ENCODE measurements around the gene BRCA2. TPM values are rescaled to one million over a fixed set of nuclear protein-coding genes. Genes with fewer than 3 reads are reported as not detected.
A peak's percentile ranks its signal among the peaks of the same experiment; 100 is the strongest.

BRCA2 gene
- total RNA-seq, 1 experiment from 2014 or later: 11.9 TPM

DNA sequence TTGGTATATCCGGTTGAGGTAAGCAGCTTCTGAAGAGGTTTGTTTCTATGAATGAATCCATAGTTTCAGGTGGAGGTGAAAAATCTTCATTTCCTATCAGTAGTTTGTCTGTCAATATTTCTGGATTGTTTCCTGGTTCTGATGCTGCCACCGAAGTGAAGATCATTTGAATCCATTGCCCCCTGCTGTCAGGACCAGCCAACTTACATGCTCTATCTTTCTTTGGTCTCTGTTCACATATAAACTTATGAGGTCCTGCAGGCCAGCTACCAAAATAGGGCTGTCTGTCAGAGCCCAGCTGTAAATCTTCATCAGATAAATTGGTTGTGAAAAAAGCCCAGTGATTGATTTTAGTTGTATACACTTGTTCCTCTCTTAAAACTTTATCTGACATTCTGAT is 127.8 kb downstream of the BRCA2 start:
- no peaks in the 10 kb centered on the region for H3K4me1 Mint-ChIP-seq (ENCODE audit: insufficient read depth, unreplicated experiment)
- peaks cover 28% of the 10 kb centered on the region for H3K36me3 Mint-ChIP-seq (ENCODE audit: insufficient read depth, unreplicated experiment)
- no peak overlapping the region for H3K4me3 Mint-ChIP-seq (ENCODE audit: unreplicated experiment)
- H3K9me3 Mint-ChIP-seq (ENCODE audit: unreplicated experiment): no peaks in the 10 kb centered on the region
- DNase-seq (ENCODE audit: unreplicated experiment): peak; percentile 36
- ChIA-PET POLR2A (no interaction called here), CTCF (no interaction called here)
- TF ChIP-seq, protein P1, sequence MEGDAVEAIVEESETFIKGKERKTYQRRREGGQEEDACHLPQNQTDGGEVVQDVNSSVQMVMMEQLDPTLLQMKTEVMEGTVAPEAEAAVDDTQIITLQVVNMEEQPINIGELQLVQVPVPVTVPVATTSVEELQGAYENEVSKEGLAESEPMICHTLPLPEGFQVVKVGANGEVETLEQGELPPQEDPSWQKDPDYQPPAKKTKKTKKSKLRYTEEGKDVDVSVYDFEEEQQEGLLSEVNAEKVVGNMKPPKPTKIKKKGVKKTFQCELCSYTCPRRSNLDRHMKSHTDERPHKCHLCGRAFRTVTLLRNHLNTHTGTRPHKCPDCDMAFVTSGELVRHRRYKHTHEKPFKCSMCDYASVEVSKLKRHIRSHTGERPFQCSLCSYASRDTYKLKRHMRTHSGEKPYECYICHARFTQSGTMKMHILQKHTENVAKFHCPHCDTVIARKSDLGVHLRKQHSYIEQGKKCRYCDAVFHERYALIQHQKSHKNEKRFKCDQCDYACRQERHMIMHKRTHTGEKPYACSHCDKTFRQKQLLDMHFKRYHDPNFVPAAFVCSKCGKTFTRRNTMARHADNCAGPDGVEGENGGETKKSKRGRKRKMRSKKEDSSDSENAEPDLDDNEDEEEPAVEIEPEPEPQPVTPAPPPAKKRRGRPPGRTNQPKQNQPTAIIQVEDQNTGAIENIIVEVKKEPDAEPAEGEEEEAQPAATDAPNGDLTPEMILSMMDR (IDR thresholded peaks at IDR 0.05; ENCODE audit: unreplicated experiment): peak; percentile 13
- H3K27ac Mint-ChIP-seq (ENCODE audit: low read depth, unreplicated experiment): no peak overlapping the region
- no peaks in the 10 kb centered on the region for H3K27me3 Mint-ChIP-seq (ENCODE audit: insufficient read depth, unreplicated experiment)
- no TSS peak for BruUV-seq (replicated peaks)
- intact Hi-C loops (cut with micrococcal nuclease): no loop called here

DNA sequence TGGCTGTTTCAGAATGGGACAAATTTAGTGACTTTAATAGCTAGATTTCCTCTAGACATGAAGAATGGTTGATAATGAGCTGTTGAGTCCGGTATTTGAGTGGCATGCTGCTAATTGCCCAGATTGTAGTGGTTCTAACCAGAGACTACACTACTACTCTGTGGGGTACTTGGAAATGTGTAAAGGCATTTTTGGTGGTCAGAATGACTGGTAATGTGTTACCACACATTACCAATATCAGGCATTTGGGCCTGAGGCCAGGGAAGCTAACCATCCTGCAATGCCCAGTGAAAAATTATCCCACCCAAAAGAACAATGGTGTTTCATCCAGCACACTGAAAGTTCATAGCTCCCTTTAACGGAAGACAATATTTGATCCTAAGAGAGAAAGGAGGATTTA is 130.2 kb downstream of the BRCA2 start:
- no peaks in the 10 kb centered on the region for H3K9me3 Mint-ChIP-seq (ENCODE audit: unreplicated experiment)
- H3K4me1 Mint-ChIP-seq (ENCODE audit: insufficient read depth, unreplicated experiment): no peaks in the 10 kb centered on the region
- H3K36me3 Mint-ChIP-seq (ENCODE audit: insufficient read depth, unreplicated experiment): peaks cover 9% of the 10 kb centered on the region
- no peak for DNase-seq (ENCODE audit: unreplicated experiment)
- TF ChIP-seq, protein P1 (IDR thresholded peaks at IDR 0.05; ENCODE audit: unreplicated experiment): no peak
- ChIA-PET CTCF (no interaction called here), POLR2A (no interaction called here)
- H3K27ac Mint-ChIP-seq (ENCODE audit: low read depth, unreplicated experiment): no peak overlapping the region
- no peak overlapping the region for H3K4me3 Mint-ChIP-seq (ENCODE audit: unreplicated experiment)
- intact Hi-C loops (cut with micrococcal nuclease): no loop called here
- no peaks in the 10 kb centered on the region for H3K27me3 Mint-ChIP-seq (ENCODE audit: insufficient read depth, unreplicated experiment)
- BruUV-seq (replicated peaks): no TSS peak

DNA sequence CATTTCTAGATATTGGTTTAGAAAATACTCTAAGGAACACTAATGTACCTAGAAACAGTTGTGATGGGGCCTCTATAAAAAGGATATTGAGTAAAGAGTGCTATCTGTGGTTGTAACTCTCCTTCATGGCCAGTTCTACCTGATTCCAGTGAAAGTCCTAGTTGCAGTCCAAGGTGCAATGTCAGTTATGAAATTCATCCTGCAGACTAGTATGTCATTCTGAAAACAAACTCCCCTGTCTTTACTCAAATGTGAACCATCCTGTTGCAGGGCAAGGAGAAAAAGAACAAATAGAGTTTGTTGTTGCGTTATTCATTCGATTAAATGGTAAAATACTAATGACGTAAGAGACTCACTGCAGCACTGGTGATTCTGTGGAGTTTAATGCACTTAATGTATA is 130.9 kb downstream of the BRCA2 start:
- no peak for DNase-seq (ENCODE audit: unreplicated experiment)
- no peak overlapping the region for H3K27ac Mint-ChIP-seq (ENCODE audit: low read depth, unreplicated experiment)
- no peaks in the 10 kb centered on the region for H3K9me3 Mint-ChIP-seq (ENCODE audit: unreplicated experiment)
- ChIA-PET CTCF (interaction anchor here (0.5 kb wide), 1 partner anchor 200 kb away, joined by 3 read pairs; no protein-coding TSS in a partner anchor), POLR2A (no interaction called here)
- TF ChIP-seq, protein P1 (IDR thresholded peaks at IDR 0.05; ENCODE audit: unreplicated experiment): no peak
- no peaks in the 10 kb centered on the region for H3K27me3 Mint-ChIP-seq (ENCODE audit: insufficient read depth, unreplicated experiment)
- H3K4me1 Mint-ChIP-seq (ENCODE audit: insufficient read depth, unreplicated experiment): no peaks in the 10 kb centered on the region
- peaks cover 9% of the 10 kb centered on the region for H3K36me3 Mint-ChIP-seq (ENCODE audit: insufficient read depth, unreplicated experiment)
- BruUV-seq (replicated peaks): no TSS peak
- intact Hi-C loops (cut with micrococcal nuclease): no loop called here
- no peak overlapping the region for H3K4me3 Mint-ChIP-seq (ENCODE audit: unreplicated experiment)

DNA sequence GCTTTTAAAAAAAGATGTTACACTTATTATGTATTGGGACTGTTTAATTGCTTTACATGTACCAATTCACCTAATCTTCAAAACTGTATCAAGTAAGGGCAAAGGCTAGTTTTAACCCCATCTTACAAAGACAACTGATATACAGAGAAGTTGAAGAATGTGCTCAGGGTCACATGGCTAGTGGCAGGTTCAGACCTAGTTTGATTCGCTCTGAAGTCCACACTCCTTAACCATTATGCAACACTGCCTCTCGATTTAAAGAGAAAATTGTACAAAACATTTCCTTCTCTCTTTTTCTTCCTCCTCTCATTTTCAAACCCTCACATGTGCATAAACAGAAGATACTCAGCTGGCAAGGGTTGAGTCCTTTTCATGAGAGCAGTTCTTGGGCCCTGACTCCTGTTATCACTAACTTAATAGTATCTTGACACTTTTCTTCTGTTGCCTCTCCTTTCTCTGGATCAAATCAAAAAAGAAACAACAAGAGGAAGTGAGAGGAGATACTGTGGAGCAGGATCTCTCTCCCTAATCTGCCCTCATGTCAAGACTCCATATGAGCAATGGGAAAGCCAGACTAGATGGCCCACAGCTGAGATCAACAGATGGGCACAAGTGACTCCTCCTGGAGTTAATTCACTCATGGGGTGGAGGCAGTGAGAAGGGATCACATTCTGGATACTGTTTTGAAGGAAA is 131.6 kb downstream of the BRCA2 start:
- Mint-ChIP-seq H3K4me1 (ENCODE audit: insufficient read depth, unreplicated experiment) (no peaks in the 10 kb centered on the region), H3K36me3 (ENCODE audit: insufficient read depth, unreplicated experiment) (peaks cover 9% of the 10 kb centered on the region), H3K27me3 (ENCODE audit: insufficient read depth, unreplicated experiment) (no peaks in the 10 kb centered on the region), H3K9me3 (ENCODE audit: unreplicated experiment) (no peaks in the 10 kb centered on the region), H3K27ac (ENCODE audit: low read depth, unreplicated experiment) (peak overlapping the region; percentile 14), H3K4me3 (ENCODE audit: unreplicated experiment) (no peak overlapping the region)
- intact Hi-C loops (cut with micrococcal nuclease): no loop called here
- no peak for DNase-seq (ENCODE audit: unreplicated experiment)
- TF ChIP-seq, protein P1 (IDR thresholded peaks at IDR 0.05; ENCODE audit: unreplicated experiment): no peak
- no TSS peak for BruUV-seq (replicated peaks)
- ChIA-PET CTCF (no interaction called here), POLR2A (interaction anchor here (0.9 kb wide), 1 partner anchor 14 kb away, joined by 3 read pairs; no protein-coding TSS in a partner anchor)

Data from MCF 10A (cell line).